Coronary artery (tissue), 2 donors: ENCODE data around the gene PLSCR3.
A peak's percentile ranks its signal among the peaks of the same experiment; 100 is the strongest.

ENCODE experiments used
- DNase-seq: peaks from one replicate; pipeline ENCODE4 v3.0.0-alpha.2; 2017; ENCODE audit warnings: low spot score
- H3K27ac ChIP-seq, 2 donors: fragments of 200-600 bp; sonication (generic); one replicate each; pipeline ENCODE4 v1.5.1; 2016 to 2019
- H3K4me3 ChIP-seq: fragments of 200-600 bp; sonication (generic); 2 replicates; pipeline ENCODE4 v1.5.1; 2016; ENCODE audit warnings: mild to moderate bottlenecking, moderate library complexity
- CTCF ChIP-seq: fragments of 200-600 bp; sonication (generic); IDR thresholded peaks from one replicate; pipeline ENCODE4 v1.5.1; 2019; ENCODE audit warnings: antibody characterized with exemption

Gene PLSCR3

DNA sequence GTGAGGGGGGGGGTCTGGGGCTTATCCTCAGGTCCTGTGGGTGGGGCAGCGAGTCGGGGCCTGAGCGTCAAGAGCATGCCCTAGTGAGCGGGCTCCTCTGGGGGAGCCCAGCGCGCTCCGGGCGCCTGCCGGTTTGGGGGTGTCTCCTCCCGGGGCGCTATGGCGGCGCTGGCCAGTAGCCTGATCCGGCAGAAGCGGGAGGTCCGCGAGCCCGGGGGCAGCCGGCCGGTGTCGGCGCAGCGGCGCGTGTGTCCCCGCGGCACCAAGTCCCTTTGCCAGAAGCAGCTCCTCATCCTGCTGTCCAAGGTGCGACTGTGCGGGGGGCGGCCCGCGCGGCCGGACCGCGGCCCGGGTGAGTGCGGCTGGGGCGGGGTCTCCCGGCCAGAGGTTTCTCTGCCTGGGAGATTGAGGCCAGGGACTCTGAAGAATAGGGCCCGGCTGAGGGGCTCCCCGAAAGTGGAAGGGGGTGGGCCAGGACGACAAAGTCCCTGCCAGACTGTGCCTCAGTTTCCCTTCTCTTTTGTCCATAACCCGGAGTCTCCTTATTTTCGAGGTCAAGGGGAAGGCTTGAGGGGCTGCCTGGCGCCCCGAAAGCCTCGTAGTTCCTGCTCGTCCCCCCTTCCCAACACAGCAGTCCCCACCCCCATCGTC, 45.3 kb upstream of the PLSCR3 start, which contains the start of gene FGF11:
FGF11 (plus strand) TSS at position 51 of the 651 bp plus-strand sequence; CDS start at position 160, 109 bp downstream.
- DNase-seq = no peak
- Histone ChIP-seq H3K4me3 (peak within 1 kb of the TSS; percentile 74), H3K27ac (peak within 1 kb of the TSS in 1 of 2 donors; percentile 86)
- no peak for TF ChIP-seq CTCF

- DNase-seq = no peak
- no peak for TF ChIP-seq CTCF
- Histone ChIP-seq H3K27ac (no peak overlapping the region), H3K4me3 (peak overlapping the region; percentile 74)
These were observed 44.5 kb upstream of the PLSCR3 start for GRCh38 chr17:7438656-7439460.

- peak overlapping the region; percentile 74 for H3K4me3 ChIP-seq
- no peak for DNase-seq
- H3K27ac ChIP-seq = peak overlapping the region in 1 of 2 donors; percentile 86
- no peak for TF ChIP-seq CTCF
These were observed 43.8 kb upstream of the PLSCR3 start for GRCh38 chr17:7437950-7438614.

DNA sequence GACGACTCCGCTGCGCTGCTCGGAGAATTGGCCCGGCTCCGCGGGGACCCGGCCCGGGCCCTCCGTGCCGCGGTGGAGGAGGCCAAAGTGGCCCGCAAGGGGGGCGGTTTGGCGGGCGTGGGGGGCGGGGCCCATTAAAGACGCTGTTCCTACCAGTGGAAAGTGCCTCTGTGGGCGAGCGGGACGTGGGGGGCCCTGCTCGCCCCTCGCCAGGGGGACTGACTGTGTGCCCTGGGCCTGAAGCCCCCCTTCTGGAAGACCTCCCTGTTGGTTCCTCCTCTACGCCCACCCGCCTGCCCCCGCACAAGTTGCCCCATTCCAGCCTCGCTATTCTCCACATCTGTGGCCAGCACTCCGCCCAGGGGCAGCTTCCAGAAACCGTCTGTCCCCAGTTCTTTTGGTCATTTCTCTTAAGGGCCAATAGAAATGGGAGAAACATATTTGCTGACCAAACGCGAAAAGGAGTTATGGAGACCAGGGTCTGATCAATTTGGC, 43.1 kb upstream of the PLSCR3 start:
- TF ChIP-seq CTCF = peak; percentile 7
- DNase-seq = no peak
- H3K4me3 ChIP-seq = peak overlapping the region; percentile 74
- H3K27ac ChIP-seq = peak overlapping the region in 1 of 2 donors; percentile 86

DNA sequence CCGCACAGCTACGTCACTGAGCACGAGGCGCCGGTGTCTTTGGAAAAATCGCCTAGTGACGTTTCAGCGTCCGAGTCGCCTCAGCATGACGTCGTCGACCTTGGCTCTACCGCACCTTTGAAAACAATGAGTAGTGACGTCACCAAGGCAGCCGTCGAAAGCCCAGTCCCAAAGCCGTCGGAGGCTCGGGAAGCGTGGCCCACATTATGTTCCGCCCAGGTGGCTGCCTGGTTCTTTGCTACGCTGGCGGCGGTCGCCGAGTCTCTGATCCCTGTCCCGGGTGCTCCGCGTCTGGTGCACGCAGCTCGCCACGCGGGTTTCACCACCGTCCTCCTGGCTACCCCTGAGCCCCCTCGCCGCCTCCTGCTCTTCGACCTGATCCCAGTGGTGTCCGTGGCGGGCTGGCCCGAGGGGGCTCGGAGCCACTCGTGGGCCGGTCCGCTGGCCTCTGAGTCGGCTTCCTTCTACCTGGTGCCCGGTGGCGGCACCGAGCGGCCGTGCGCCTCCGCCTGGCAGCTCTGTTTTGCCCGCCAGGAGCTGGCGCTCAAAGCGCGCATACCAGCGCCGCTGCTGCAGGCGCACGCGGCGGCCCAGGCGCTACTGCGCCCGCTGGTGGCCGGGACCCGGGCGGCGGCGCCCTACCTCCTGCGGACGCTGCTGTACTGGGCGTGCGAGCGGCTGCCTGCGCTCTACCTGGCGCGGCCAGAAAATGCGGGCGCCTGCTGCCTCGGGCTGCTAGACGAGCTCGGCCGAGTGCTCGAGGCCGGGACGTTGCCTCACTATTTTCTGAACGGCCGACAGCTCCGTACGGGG, 42.4 kb upstream of the PLSCR3 start:
- peak overlapping the region; percentile 40 to 86 for H3K27ac ChIP-seq
- peak; percentile 84 for DNase-seq
- TF ChIP-seq CTCF = peak; percentile 80
- peak overlapping the region; percentile 74 for H3K4me3 ChIP-seq

- Histone ChIP-seq H3K27ac (peak overlapping the region in 1 of 2 donors; percentile 86), H3K4me3 (peak overlapping the region; percentile 74)
- no peak for TF ChIP-seq CTCF
- peak; percentile 85 for DNase-seq
These were observed 41.6 kb upstream of the PLSCR3 start for GRCh38 chr17:7435676-7436555.
